ENCODE data around the gene RAB35. TPM values are rescaled to one million over a fixed set of nuclear protein-coding genes. Genes with fewer than 3 reads are reported as not detected.

RAB35 gene
- total and polyA plus RNA-seq, 2 experiments from 2014 or later, result 9.9 to 16.9 TPM

GRCh38 chr12:120066341-120066740 is 50.2 kb downstream of the RAB35 start:
- TF ChIP-seq EZH2phosphoT487 (IDR thresholded peaks at IDR 0.05; ENCODE audit: unreplicated experiment) (no peak), ZNF331 (CRISPR knock-in tag; IDR thresholded peaks at IDR 0.05; ENCODE audit: low read depth) (no peak), CTCF (conservative IDR thresholded peaks at IDR 0.05; ENCODE audit: low read depth in 2 of 2) (no peak), EZH2 (IDR thresholded peaks at IDR 0.05; ENCODE audit: low read depth, unreplicated experiment) (no peak), NANOG (IDR thresholded peaks at IDR 0.05; ENCODE audit: borderline replicate concordance) (no peak), JUNB (IDR thresholded peaks at IDR 0.05; ENCODE audit: unreplicated experiment) (no peak), ZNF114 (CRISPR knock-in tag; IDR thresholded peaks at IDR 0.05) (no peak), POLR2AphosphoS5 (IDR thresholded peaks at IDR 0.05; ENCODE audit: low read depth) (no peak), ZNF462 (CRISPR knock-in tag; IDR thresholded peaks at IDR 0.05) (no peak), CREB1 (CRISPR knock-in tag; IDR thresholded peaks at IDR 0.05; ENCODE audit: low read depth) (no peak), STAT1 (IDR thresholded peaks at IDR 0.05; ENCODE audit: unreplicated experiment) (no peak), REST (IDR thresholded peaks at IDR 0.05; ENCODE audit: unreplicated experiment) (no peak)
- ATAC-seq (no peak), DNase-seq (ENCODE audit: low spot score) (no peak)
- no peak overlapping the region for H2AFZ ChIP-seq
- no peak overlapping the region for H3K4me2 ChIP-seq
- no peaks in the 10 kb centered on the region for H3K79me2 ChIP-seq (replicated peaks; ENCODE audit: insufficient read depth)
- H3K36me3 ChIP-seq (ENCODE audit: insufficient read depth), result no peaks in the 10 kb centered on the region
- no peaks in the 10 kb centered on the region; the same call in 1 of the 2 replicates for H4K20me1 ChIP-seq (replicated peaks; ENCODE audit: insufficient read depth)
- H3F3A ChIP-seq (replicated peaks; ENCODE audit: low read depth), result no peaks in the 10 kb centered on the region
- H3K9me3 Mint-ChIP-seq, result no peaks in the 10 kb centered on the region
- no peaks in the 10 kb centered on the region for H3K27me3 ChIP-seq (ENCODE audit: insufficient read depth)
- no peak overlapping the region for H3K4me3 ChIP-seq
- H3K9me2 ChIP-seq (ENCODE audit: insufficient read depth), result no peaks in the 10 kb centered on the region
- H3K36me3 Mint-ChIP-seq (ENCODE audit: low read depth), result no peaks in the 10 kb centered on the region
- H3K4me3 Mint-ChIP-seq, result no peak overlapping the region
- H3K4me1 ChIP-seq (ENCODE audit: insufficient read depth), result no peaks in the 10 kb centered on the region
- H3K27me3 Mint-ChIP-seq (ENCODE audit: insufficient read depth, low read depth, poor library complexity), result peaks cover 6% of the 10 kb centered on the region
- peaks cover 9% of the 10 kb centered on the region for H3K4me1 Mint-ChIP-seq
- no peak overlapping the region for H3K27ac Mint-ChIP-seq
- no peak overlapping the region for H3K27ac ChIP-seq (ENCODE audit: low read depth)

All from GM23338 (cell line).